ENCODE results near the gene DBF4.
"Not testable (repeated sequence)": the region's sequence is repeated elsewhere in the genome, so short reads cannot be mapped to it uniquely, and the experiment has no call there.

The DBF4 gene

DNA sequence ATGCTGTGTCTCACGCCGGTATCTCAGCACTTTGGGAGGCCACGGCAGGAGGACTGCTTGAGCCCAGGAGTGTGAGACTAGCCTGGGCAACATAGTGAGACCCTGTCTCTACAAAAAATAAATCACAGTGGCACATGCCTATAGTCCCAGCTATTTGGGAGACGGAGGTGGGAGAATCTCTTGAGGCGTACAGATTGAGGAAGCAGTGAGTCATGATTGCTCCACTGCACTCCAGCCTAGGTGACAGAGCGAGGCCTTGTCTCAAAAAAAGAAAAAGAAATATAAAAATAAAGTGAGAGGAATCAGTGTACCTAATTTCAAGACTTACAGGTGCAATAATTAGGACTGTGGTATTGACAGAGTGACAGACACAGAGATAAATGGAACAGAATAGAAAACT, 24.0 kb upstream of the DBF4 start:
- TF ChIP-seq CTCF (IDR thresholded peaks at IDR 0.05; ENCODE audit: insufficient read depth, low read length, poor library complexity, severe bottlenecking), result no peak
- peaks cover 1% of the 10 kb centered on the region for H3K36me3 ChIP-seq (ENCODE audit: control insufficient read depth, insufficient read depth, low read length)
- DNase-seq (ENCODE audit: extremely low read depth, insufficient read length), result peak; percentile 29

DNA sequence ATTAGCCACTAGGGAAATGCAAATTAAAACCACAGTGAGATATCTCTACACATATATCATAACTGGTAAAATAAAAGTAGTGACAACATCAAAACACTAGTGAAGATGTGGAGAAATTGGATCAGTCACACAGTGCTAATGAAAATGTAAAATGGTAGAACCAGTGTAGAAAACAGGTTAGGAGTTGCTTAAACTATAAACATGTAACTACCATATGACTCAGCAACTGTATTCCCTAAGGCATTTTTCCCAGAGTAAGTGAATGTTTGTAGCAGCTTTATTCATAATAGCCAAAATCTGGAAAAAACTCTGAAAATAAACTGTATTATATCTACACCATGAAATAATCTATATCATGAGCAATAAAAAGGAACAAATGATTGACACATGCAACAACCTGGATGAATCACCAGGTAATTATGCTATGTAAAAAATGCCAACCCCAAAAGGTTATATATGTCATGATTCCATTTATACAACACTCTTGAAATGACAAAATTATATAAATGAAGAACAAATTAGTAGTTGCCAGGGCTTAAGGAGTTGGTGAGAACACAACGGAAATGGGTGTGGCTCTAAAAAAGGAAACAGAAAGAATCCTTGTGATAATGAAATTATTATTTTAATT, 22.9 kb upstream of the DBF4 start:
- TF ChIP-seq CTCF (IDR thresholded peaks at IDR 0.05; ENCODE audit: insufficient read depth, low read length, poor library complexity, severe bottlenecking), result no peak
- Histone ChIP-seq H3K4me3 (replicated peaks; ENCODE audit: low read depth, low read length) (no peak overlapping the region), H3K36me3 (ENCODE audit: control insufficient read depth, insufficient read depth, low read length) (peaks cover 1% of the 10 kb centered on the region), H3K27me3 (replicated peaks; ENCODE audit: control insufficient read depth, insufficient read depth, low read length) (no peaks in the 10 kb centered on the region)
- no peak for DNase-seq (ENCODE audit: extremely low read depth, insufficient read length)

More for the DNA sequence above, 24.0 kb upstream of the DBF4 start:
- Histone ChIP-seq H3K4me3 (replicated peaks; ENCODE audit: low read depth, low read length) (no peak overlapping the region), H3K27me3 (replicated peaks; ENCODE audit: control insufficient read depth, insufficient read depth, low read length) (no peaks in the 10 kb centered on the region)

- no peak for TF ChIP-seq CTCF (IDR thresholded peaks at IDR 0.05; ENCODE audit: insufficient read depth, low read length, poor library complexity, severe bottlenecking)
- no peak overlapping the region for H3K4me3 ChIP-seq (replicated peaks; ENCODE audit: low read depth, low read length)
- H3K27me3 ChIP-seq (replicated peaks; ENCODE audit: control insufficient read depth, insufficient read depth, low read length), result no peaks in the 10 kb centered on the region
- DNase-seq (ENCODE audit: extremely low read depth, insufficient read length), result no peak
- H3K36me3 ChIP-seq (ENCODE audit: control insufficient read depth, insufficient read depth, low read length), result no peaks in the 10 kb centered on the region; the same call in 1 of the 2 replicates
These were observed 17.7 kb upstream of the DBF4 start for GRCh38 chr7:87858417-87859100.

DNA sequence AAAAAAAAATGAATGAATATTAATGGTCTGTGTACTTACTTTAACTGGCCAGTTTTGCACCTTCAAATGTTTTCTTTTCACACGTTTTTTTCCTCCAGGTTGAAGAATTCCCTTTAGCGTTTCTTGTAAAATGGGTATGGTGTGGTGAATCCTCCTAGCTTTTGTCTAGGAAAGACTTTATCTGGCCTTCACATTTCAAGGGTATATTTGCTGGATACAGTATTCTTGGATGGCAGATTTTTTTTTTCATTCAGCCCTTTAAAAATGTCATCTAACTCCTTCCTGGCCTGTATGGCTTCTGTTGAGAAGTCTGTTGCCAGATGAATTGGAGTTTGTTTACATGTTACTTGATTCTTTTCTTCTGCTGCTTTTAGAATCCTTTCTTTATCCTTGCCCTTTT, 10.2 kb upstream of the DBF4 start:
- Histone ChIP-seq H3K4me3 (replicated peaks; ENCODE audit: low read depth, low read length) (no peak overlapping the region), H3K36me3 (ENCODE audit: control insufficient read depth, insufficient read depth, low read length) (peaks cover 2% of the 10 kb centered on the region), H3K27me3 (replicated peaks; ENCODE audit: control insufficient read depth, insufficient read depth, low read length) (no peaks in the 10 kb centered on the region)
- DNase-seq (ENCODE audit: extremely low read depth, insufficient read length), result no peak
- no peak for TF ChIP-seq CTCF (IDR thresholded peaks at IDR 0.05; ENCODE audit: insufficient read depth, low read length, poor library complexity, severe bottlenecking)

DNA sequence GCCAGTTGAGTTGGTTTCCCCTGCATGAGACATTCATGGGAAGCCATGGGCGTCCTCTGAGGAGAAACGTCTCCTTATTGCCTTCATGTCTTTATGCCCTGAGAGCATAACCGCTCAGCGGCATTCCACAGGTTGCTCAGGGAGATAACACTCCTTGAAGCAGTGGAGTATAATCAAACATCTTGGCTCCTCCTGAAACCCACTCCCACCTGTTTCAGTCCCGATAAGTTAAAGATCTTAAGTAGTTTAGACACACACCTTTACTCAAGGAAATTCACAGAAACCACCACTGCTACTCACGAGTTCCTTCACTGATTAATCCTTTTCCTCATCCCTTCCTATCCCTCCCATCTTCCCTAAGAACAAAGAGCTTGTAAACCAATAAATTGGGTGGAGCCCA, 9.8 kb upstream of the DBF4 start:
- H3K27me3 ChIP-seq (replicated peaks; ENCODE audit: control insufficient read depth, insufficient read depth, low read length); H3K4me3 ChIP-seq (replicated peaks; ENCODE audit: low read depth, low read length); H3K36me3 ChIP-seq (ENCODE audit: control insufficient read depth, insufficient read depth, low read length); DNase-seq (ENCODE audit: extremely low read depth, insufficient read length): not testable (repeated sequence)

DNA sequence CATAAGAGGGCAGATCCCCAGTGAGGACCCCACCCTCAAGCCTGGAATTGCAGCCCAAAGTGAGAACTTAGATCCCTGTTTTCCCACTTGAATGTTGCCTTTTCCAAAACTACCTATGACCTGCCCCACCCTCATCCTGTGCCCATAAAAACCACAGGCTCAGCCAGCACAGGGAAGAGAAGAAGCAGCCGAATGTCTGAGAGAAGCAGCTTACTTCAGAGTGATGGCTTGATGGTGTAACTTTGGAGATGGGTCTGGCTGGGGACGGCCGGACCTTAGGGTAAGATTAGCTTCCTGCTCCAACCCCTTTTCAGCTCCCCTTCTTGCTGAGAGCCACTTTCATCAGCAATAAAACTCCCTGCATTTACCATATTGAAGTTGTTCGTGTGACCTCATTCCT, 5.8 kb upstream of the DBF4 start:
- no peak for TF ChIP-seq CTCF (IDR thresholded peaks at IDR 0.05; ENCODE audit: insufficient read depth, low read length, poor library complexity, severe bottlenecking)
- Histone ChIP-seq H3K4me3 (replicated peaks; ENCODE audit: low read depth, low read length) (no peak overlapping the region), H3K27me3 (replicated peaks; ENCODE audit: control insufficient read depth, insufficient read depth, low read length) (no peaks in the 10 kb centered on the region), H3K36me3 (ENCODE audit: control insufficient read depth, insufficient read depth, low read length) (peaks cover 2% of the 10 kb centered on the region)
- DNase-seq (ENCODE audit: extremely low read depth, insufficient read length), result no peak
